NK-92 (cell line): ENCODE results near the gene NQO2.
"Not testable (repeated sequence)": the region's sequence is repeated elsewhere in the genome, so short reads cannot be mapped to it uniquely, and the experiment has no call there.

Source experiments
- DNase-seq: peaks from one replicate; lab custom pipeline; 2025; ENCODE audit not compliant: unreplicated experiment; lab: John Stamatoyannopoulos, UW

NQO2 gene

GRCh38 chr6:3037638-3038365 is 38.1 kb downstream of the NQO2 start:
- no peak for DNase-seq

DNA sequence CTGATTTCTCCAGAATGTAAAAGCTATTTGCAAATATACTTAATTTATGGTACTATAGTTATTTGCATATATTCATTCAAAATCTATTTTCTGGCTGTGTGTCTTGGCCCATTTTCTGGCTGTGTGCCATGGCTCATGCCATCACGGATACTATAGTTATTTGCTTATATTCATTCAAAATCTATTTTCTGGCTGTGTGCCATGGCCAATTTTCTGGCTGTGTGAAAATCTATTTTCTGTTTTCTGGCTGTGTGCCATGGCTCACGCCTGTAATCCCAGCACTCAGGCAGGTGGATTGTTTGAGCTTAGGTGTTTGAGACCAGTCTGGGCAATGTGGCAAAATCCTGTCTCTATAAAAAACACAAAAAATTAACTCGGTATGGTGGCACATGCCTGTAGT is 39.7 kb downstream of the NQO2 start:
- no peak for DNase-seq

DNA sequence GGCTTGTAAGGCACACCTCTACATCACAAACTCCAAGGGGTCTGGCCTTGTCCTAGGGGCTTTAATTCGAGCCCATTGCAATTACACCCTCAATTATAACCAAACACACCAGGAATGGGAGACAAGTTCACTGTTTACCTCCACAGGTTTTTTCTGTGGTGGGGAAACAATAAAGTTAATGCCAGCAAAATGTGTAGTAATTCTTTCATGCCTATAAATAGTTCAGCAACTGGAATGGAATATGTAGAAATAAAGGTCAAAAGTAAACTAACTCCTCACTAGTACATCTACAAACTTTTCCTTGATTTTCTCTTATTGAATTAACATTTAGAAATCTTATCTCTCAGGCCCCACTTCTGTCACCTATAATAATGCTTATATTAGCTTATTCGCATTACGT is 41.5 kb downstream of the NQO2 start:
- no peak for DNase-seq

GRCh38 chr6:3041606-3042005 is 41.9 kb downstream of the NQO2 start:
- no peak for DNase-seq

- no peak for DNase-seq
These were observed 45.7 kb downstream of the NQO2 start for GRCh38 chr6:3045369-3045768.

GRCh38 chr6:3045777-3046176 is 46.1 kb downstream of the NQO2 start:
- no peak for DNase-seq

GRCh38 chr6:3046295-3046694 is 46.6 kb downstream of the NQO2 start:
- no peak for DNase-seq

- DNase-seq, result not testable (repeated sequence)
These were observed 48.3 kb downstream of the NQO2 start for GRCh38 chr6:3048009-3048408.

DNA sequence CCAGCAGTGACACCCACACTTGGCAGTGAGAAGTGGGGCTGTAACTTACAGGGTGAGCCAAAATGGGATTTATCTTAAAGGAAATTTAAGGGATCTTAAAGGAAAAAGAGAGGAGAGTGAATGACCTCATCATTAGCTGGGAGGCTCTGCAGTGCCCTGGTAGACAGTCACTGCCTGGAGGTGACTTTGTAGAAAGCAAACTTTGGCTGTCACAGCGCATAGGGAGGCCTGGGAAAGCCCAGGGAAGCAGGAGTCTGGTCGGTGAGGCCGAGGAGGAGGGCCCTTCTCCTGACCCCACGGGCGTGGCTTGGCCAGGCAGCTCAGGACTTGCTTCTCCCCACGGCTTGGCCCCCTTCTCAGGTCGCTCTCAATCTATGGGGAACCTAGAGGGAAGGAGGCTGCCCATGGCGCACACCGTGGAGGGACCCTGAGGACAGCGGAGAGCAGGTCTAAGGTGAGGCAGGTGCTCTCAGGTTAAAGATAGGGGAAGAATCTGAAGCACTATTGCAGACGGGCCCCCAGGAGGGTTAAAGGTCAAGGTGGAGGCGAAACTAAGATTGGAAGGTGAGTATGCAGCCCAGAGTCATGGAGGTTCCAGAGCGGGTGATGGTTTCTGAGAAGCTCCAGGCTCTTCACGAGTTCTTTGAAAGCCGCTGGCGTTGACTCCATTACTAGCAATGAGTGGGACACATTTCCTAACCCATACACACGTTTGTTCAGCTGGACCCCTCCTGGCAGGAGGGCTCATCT is 53.0 kb downstream of the NQO2 start:
- no peak for DNase-seq

DNA sequence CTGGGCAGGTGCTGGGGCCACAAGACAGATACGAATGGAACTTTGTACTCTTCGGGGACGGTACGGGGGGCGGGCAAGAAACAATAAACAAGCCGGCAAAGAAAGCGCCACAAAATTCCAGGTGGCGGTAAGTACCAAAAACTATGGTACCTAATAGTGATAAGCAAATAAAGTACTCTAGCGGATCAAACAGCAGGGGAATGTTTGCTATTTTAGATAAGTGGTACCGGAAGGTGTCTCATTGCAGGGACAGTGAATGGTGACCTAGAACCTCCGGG is 53.5 kb downstream of the NQO2 start:
- no peak for DNase-seq

GRCh38 chr6:3054229-3055157 is 54.8 kb downstream of the NQO2 start:
- not testable (repeated sequence) for DNase-seq

DNA sequence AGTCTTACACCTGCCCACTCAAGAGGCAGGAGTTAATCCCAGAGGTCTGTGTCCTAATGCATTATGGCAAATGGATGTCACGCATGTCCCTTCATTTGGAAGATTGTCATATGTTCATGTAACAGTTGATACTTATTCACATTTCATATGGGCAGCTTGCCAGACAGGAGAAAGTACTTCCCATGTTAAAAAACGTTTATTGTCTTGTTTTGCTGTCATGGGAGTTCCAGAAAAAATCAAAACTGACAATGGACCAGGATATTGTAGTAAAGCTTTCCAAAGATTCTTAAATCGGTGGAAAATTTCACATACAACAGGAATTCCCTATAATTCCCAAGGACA is 55.4 kb downstream of the NQO2 start:
- not testable (repeated sequence) for DNase-seq

GRCh38 chr6:3057063-3057770 is 57.5 kb downstream of the NQO2 start:
- DNase-seq, result no peak

GRCh38 chr6:3058957-3059356 is 59.3 kb downstream of the NQO2 start:
- no peak for DNase-seq

DNA sequence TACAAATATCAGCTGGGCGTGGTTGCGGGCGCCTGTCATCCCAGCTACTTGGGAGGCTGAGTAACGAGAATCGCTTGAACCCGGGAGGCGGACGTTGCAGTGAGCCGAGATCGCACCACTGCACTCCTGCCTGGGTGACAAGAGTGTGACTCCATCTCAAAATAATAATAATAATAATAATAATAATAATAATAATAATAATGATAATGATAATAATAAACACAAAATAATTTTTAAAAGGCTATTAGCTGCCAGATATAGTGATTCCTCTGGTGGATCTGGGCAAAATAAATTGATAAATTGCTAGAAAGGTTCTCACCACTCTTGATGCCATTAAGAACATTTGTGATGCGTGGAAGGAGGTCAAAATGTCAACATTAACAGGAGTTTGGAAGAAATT is 60.4 kb downstream of the NQO2 start:
- not testable (repeated sequence) for DNase-seq

GRCh38 chr6:3061501-3061941 is 61.8 kb downstream of the NQO2 start:
- DNase-seq, result no peak

- not testable (repeated sequence) for DNase-seq
These were observed 63.6 kb downstream of the NQO2 start for GRCh38 chr6:3063340-3063732.

DNA sequence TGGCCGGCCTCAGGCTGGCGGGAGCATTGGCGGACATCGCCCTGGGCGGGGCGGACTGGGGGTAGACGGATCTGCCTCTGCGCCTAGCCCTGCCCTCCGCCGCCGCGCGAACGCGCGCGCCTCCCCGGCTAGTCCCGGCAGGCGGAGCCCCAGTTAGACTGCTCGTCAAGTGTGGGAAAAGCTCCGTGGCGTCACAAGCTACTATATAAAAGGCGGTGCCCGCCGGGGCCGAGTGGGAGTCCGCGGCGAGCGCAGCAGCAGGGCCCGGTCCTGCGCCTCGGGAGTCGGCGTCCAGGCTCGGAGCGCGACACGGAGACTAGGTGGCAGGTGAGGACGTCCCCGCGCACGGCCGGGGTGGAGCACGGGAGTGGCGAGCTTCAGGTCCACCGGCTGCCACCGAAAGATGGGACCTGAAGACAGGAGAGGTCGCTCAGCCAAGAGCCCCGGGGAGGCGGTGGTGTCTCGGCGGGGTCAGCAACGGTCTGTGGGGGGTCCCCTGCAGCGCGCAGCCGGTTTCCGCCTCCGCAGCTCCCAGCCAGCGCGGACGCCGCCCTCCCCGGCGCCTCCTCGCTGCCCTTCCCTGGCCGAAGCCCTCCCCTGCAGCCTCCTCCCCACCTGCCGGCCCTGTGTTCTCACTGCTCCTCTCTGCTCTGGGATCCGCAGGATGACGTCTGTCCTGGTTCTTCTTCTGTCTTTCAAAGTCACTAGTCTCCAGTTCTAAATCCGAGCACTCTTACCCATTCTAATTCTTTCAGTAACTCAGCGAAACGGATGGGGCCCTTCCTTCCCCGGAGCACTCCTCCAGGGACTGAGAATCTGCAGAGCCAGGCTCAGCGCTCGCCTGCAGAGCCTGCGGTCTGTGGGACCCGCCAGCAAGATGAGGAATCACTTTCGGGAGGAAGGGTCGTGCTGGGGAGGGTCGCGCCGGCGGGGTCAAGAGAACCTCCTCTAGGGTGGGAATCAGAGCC is 64.3 kb downstream of the NQO2 start:
- DNase-seq, result no peak

DNA sequence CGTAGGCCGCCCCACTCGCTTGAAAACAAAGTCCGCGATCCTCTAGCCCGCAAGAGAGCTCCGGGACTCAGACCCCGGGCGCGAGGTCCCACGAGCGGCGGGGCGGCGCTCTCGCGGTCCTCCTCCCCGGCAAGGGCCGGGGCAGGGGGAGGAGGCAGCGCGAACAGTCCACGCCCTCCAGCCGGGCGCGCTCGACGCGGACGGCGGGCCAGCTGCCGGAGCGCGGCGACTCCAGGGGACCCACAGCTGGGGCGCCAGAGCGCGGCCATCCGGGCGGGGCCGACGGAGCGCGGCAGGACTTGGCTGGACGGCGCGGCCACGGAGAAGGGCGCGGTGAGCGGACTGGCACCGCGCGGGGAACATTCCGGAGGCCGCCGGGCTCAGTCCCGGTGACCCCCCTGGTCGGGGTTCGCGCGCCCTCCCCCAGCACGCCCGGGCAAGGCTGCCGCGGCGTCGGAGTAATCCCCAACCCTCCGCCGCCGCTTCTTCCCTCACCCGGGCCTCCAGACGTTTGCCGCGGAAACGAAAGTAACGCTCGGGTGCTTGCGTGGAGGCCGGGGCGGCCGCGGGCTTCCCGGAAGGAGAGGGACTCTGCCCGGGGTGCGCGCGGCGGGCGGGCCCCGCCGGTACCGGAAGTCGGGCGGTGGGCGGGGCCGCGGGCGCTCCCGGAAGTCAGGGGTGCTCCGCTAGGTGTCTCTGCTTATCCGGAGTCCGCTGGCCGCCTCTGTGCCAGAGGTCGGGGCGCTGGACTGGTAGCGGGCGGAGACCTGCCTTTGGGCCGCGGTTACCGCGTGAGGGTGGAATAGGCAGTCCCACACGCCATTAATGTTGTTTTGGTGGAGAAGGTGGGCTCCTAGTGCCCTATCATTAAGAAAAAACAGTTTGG is 68.9 kb downstream of the NQO2 start, which contains the start of gene RIPK1:
TSS of gene RIPK1 (plus strand) at position 166 of the 886 bp plus-strand sequence. CDS start 8,330 bp downstream, outside the sequence.
- DNase-seq, result peak; percentile 40
